A673 (cell line): ENCODE results near the gene ALX4. TPM values are rescaled to one million over a fixed set of nuclear protein-coding genes. Genes with fewer than 3 reads are reported as not detected.

ENCODE experiments used
- BruUV-seq: library from RNA; stranded (reverse); fragments of 400-500 nt; replicated peaks from 2 replicates; lab custom pipeline; 2021; lab: Mats Ljungman, UMichigan
- CTCF ChIA-PET: fragments of 300-600 bp; sonication (Branson Sonifier 250); formaldehyde crosslinking; loops from one replicate; lab custom pipeline; 2022; ENCODE audit warnings: antibody characterized with exemption; lab: Charles Lee
- POLR2A ChIA-PET: fragments of 300-600 bp; sonication (Branson Sonifier 250); formaldehyde crosslinking; loops from one replicate; lab custom pipeline; 2022; ENCODE audit warnings: antibody characterized with exemption; ENCODE audit not compliant: low non-redundant PET; lab: Charles Lee
- DNase-seq: peaks from one replicate; pipeline ENCODE4 v3.0.0-alpha.2; 2015; ENCODE audit warnings: low spot score
- H3K27ac ChIP-seq: fragments of 200-600 bp; sonication (generic); 2 replicates; pipeline ENCODE4 v1.5.1; 2016; ENCODE audit warnings: mixed run types, low read depth, mild to moderate bottlenecking, mixed read lengths, antibody characterized with exemption, low read length; ENCODE audit not compliant: poor library complexity, severe bottlenecking
- H3K27me3 ChIP-seq: fragments of 200-600 bp; sonication (generic); replicated peaks from 2 replicates; pipeline ENCODE4 v1.6.1; 2017; ENCODE audit warnings: mixed run types, low read depth, mild to moderate bottlenecking, mixed read lengths, antibody characterized with exemption, low read length; ENCODE audit not compliant: insufficient read depth, poor library complexity
- H3K36me3 ChIP-seq: fragments of 200-600 bp; sonication (generic); 2 replicates; pipeline ENCODE4 v1.6.1; 2016; ENCODE audit warnings: mixed run types, mild to moderate bottlenecking, mixed read lengths, antibody characterized with exemption, low read length; ENCODE audit not compliant: insufficient read depth, poor library complexity, severe bottlenecking
- H3K4me1 ChIP-seq: fragments of 200-600 bp; sonication (generic); 2 replicates; pipeline ENCODE4 v1.6.1; 2017; ENCODE audit warnings: mixed run types, mild to moderate bottlenecking, mixed read lengths, antibody characterized with exemption, low read length; ENCODE audit not compliant: insufficient read depth, poor library complexity, severe bottlenecking
- H3K4me3 ChIP-seq: fragments of 200-600 bp; sonication (generic); 2 replicates; pipeline ENCODE4 v1.5.1; 2016; ENCODE audit warnings: low read depth, mixed run types, mild to moderate bottlenecking, mixed read lengths, low read length; ENCODE audit not compliant: poor library complexity, severe bottlenecking
- H3K9me3 ChIP-seq: fragments of 200-600 bp; sonication (generic); 2 replicates; pipeline ENCODE4 v1.6.1; 2016; ENCODE audit warnings: mixed run types, low read depth, mild to moderate bottlenecking, mixed read lengths, antibody characterized with exemption, low read length; ENCODE audit not compliant: poor library complexity, severe bottlenecking
- CTCF ChIP-seq: fragments of 300-800, 200-600 bp; sonication (generic); conservative IDR thresholded peaks from 2 replicates; pipeline ENCODE4 v1.5.1; 2017; ENCODE audit warnings: low read depth, mild to moderate bottlenecking, antibody characterized with exemption, low read length, moderate library complexity, mixed read lengths
- EZH2 ChIP-seq: fragments of 200-600 bp; sonication (generic); IDR thresholded peaks from 2 replicates; pipeline ENCODE4 v1.6.1; 2017; ENCODE audit warnings: borderline replicate concordance, low read depth, mild to moderate bottlenecking, mixed read lengths, antibody characterized with exemption, low read length; ENCODE audit not compliant: poor library complexity, severe bottlenecking
- intact Hi-C: fragments of 100-400 bp; cut with micrococcal nuclease; formaldehyde crosslinking; loops from one replicate; pipeline ENCODE4 v1.10.0; 2022; ENCODE audit not compliant: unreplicated experiment
- total RNA-seq: library from RNA; stranded (reverse); gene quantifications from 2 replicates; pipeline ENCODE4 v1.2.3, GENCODE V29; 2021

Gene ALX4
- total RNA-seq, 1 experiment from 2014 or later, result 135 TPM

DNA sequence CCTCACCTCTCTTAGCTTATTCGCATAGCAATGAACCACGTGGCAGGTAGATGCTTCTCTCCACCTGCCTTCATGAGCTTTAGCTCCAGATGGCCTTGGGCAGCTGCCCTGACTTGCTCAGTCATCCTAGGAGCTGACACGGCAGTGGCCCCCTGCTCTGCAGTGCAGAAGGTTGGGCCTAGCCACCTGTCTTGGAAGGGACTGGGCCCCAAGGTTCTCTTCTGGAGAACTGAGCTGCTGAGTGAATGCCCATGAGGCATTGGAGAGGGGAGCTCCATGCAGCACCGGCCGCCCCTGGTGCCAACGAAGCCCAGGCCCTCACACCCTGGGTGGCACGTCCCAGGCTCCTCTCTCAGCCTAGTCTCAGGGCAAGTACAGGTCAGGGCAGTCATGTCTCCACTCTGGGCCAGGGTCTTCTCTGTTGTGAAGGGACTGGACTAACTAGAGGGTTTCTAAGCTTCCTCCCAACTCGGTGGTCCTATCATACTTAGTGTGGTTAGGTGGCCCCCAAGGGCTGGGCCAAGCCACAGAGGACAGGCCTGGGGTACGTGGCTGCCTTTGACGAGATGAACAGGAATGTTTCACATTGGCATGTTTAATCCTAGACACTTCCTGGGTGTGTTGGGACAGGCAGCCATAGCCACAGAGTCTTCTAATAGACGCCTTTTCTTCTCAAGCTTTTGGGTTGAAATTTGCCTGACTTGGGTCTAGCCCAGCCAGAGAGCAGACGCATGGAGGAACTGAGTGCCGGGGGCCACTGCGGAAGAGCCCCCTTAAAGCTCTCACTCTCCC lies 47.9 kb downstream of the ALX4 start:
- no peak for DNase-seq
- ChIA-PET POLR2A (no interaction called here), CTCF (no interaction called here)
- no peak overlapping the region for H3K4me3 ChIP-seq
- intact Hi-C loops, result no loop called here
- no TSS peak for BruUV-seq
- H3K36me3 ChIP-seq, result peaks cover 65% of the 10 kb centered on the region
- no peak for TF ChIP-seq EZH2
- TF ChIP-seq CTCF, result no peak
- no peaks in the 10 kb centered on the region for H3K4me1 ChIP-seq
- no peaks in the 10 kb centered on the region for H3K9me3 ChIP-seq
- no peaks in the 10 kb centered on the region for H3K27me3 ChIP-seq
- H3K27ac ChIP-seq, result peak overlapping the region; percentile 20

- POLR2A ChIA-PET, result no interaction called here
- intact Hi-C loops, result no loop called here
- no peaks in the 10 kb centered on the region for H3K27me3 ChIP-seq
Observed at GRCh38 chr11:44260081-44260480, 49.9 kb downstream of the ALX4 start.

DNA sequence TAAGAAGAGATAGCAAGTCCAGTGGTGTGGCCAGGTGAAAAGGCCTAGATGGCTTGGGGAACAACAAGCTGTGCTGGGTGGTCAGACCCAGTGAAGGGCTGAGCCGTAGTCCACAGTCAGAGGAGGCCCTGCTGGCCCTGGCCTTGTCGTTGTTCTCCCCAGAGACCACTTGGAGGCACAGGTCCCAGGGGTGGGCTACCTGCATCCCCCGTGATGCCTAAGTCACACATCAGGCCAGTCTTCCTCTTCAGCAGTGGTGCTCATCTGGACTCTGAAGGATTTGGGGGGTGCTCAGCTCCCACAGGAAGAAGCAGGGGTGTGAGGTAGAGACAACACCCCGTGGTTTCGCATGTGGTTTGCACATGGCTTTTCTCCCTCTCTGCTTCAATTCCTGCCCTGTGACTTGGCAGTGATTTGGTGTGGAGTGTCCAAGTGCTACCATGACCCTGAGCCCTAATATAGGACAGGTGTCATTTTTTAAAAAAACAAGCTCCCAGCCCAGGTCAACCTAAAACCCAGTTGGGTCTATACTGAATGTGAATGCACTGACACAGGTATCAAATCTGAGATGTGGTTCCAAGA lies 51.0 kb downstream of the ALX4 start:
- POLR2A ChIA-PET, result interaction anchor here (0.6 kb wide), 1 partner anchor 48 kb away, joined by 3 read pairs; no protein-coding TSS in a partner anchor
- CTCF ChIA-PET, result no interaction called here

More at GRCh38 chr11:44260081-44260480, 49.9 kb downstream of the ALX4 start:
- Histone ChIP-seq H3K27ac (peak overlapping the region; percentile 32), H3K4me1 (no peaks in the 10 kb centered on the region), H3K9me3 (no peaks in the 10 kb centered on the region), H3K36me3 (peaks cover 46% of the 10 kb centered on the region), H3K4me3 (no peak overlapping the region)
- CTCF ChIA-PET, result interaction anchor here (0.5 kb wide), 1 partner anchor 13 kb away, joined by 3 read pairs; no protein-coding TSS in a partner anchor
- no TSS peak for BruUV-seq
- no peak for DNase-seq
- no peak for TF ChIP-seq EZH2
- no peak for TF ChIP-seq CTCF

More for the DNA sequence above, 51.0 kb downstream of the ALX4 start:
- Histone ChIP-seq H3K4me3 (no peak overlapping the region), H3K4me1 (no peaks in the 10 kb centered on the region), H3K27me3 (no peaks in the 10 kb centered on the region), H3K27ac (peak overlapping the region; percentile 10), H3K9me3 (peaks cover 2% of the 10 kb centered on the region), H3K36me3 (peaks cover 35% of the 10 kb centered on the region)
- BruUV-seq, result no TSS peak
- TF ChIP-seq CTCF (no peak), EZH2 (no peak)
- intact Hi-C loops, result loop anchor here (2.0 kb wide), 1 partner anchor 70 kb away; no protein-coding TSS in a partner anchor
- DNase-seq, result no peak
